Measurements from ENCODE around the gene TDRD15.

DNA sequence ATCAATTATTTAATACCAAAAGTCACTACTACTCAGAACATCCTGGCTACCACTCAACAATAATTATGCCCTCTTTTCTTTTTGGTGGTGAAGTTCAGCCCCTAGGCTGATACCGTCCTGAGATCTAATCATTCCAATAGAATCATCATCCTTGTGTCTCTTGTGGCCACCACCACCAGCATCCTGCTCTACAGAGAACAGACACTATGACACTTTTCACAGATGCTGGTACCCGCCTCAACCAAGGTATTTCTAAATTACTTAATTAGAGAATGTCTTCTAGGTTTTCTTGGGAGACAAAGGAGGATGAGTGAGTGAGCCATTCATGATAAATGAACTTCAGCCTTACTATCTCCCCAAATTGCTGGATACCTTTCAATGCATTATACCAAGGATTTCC is 60.0 kb downstream of the TDRD15 start:
- TF ChIP-seq EZH2 (IDR thresholded peaks at IDR 0.05; ENCODE audit: borderline replicate concordance, low read depth, low read length, severe bottlenecking): no peak
- TF ChIP-seq, protein P1, sequence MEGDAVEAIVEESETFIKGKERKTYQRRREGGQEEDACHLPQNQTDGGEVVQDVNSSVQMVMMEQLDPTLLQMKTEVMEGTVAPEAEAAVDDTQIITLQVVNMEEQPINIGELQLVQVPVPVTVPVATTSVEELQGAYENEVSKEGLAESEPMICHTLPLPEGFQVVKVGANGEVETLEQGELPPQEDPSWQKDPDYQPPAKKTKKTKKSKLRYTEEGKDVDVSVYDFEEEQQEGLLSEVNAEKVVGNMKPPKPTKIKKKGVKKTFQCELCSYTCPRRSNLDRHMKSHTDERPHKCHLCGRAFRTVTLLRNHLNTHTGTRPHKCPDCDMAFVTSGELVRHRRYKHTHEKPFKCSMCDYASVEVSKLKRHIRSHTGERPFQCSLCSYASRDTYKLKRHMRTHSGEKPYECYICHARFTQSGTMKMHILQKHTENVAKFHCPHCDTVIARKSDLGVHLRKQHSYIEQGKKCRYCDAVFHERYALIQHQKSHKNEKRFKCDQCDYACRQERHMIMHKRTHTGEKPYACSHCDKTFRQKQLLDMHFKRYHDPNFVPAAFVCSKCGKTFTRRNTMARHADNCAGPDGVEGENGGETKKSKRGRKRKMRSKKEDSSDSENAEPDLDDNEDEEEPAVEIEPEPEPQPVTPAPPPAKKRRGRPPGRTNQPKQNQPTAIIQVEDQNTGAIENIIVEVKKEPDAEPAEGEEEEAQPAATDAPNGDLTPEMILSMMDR (IDR thresholded peaks at IDR 0.05; ENCODE audit: extremely low read depth in 1 of 2, insufficient read depth in 1 of 2, low read depth in 1 of 2, low read length in 2 of 2): no peak
- no peak for TF ChIP-seq POLR2A (IDR thresholded peaks at IDR 0.05; ENCODE audit: low read depth, low read length)
- no peak for TF ChIP-seq POLR2AphosphoS5 (IDR thresholded peaks at IDR 0.05; ENCODE audit: insufficient read depth, low read depth, low read length)
- TF ChIP-seq FOS (IDR thresholded peaks at IDR 0.05; ENCODE audit: borderline replicate concordance, insufficient read depth, low read length): no peak
- TF ChIP-seq MYC (IDR thresholded peaks at IDR 0.05; ENCODE audit: low read depth, low read length): no peak
- TF ChIP-seq JUN (IDR thresholded peaks at IDR 0.05; ENCODE audit: borderline replicate concordance, insufficient read depth, insufficient read length, low read depth): no peak
- TF ChIP-seq, protein P2, sequence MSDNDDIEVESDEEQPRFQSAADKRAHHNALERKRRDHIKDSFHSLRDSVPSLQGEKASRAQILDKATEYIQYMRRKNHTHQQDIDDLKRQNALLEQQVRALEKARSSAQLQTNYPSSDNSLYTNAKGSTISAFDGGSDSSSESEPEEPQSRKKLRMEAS (IDR thresholded peaks at IDR 0.05; ENCODE audit: insufficient read depth, insufficient read length): no peak
- TF ChIP-seq GATA2 (IDR thresholded peaks at IDR 0.05; ENCODE audit: insufficient read depth, insufficient read length, low read depth, low read length): no peak
